Upper lobe of left lung (tissue), 6 donors: ENCODE measurements around the gene DENND5A. TPM values are rescaled to one million over a fixed set of nuclear protein-coding genes. Genes with fewer than 3 reads are reported as not detected.
"Not testable (repeated sequence)": the region's sequence is repeated elsewhere in the genome, so short reads cannot be mapped to it uniquely, and the experiment has no call there.

Experiments used
- ATAC-seq, 2 donors: fragments of 200-7000 bp; cut with Tn5 transposase; one replicate each; pipeline ENCODE4 v1.9.1; 2022; ENCODE audit warnings: mild to moderate bottlenecking in 2 of 2, moderate library complexity in 2 of 2; ENCODE audit not compliant: low FRiP score in 2 of 2
- DNase-seq, 2 donors: peaks; one replicate each; pipeline ENCODE4 v3.0.0-alpha.2; 2019 to 2020
- H3K27ac ChIP-seq, 4 donors: fragments of 200-600 bp; sonication (generic); one replicate each; pipeline ENCODE4 v1.5.1; 2016 to 2019
- H3K27me3 ChIP-seq, 4 donors: fragments of 200-600 bp; sonication (generic); one replicate each; pipeline ENCODE4 v1.5.1; 2017 to 2019
- H3K36me3 ChIP-seq, 4 donors: fragments of 200-600 bp; sonication (generic); one replicate each; pipeline ENCODE4 v1.5.1; 2016 to 2019
- H3K4me1 ChIP-seq, 4 donors: fragments of 200-600 bp; sonication (generic); one replicate each; pipeline ENCODE4 v1.5.1; 2018 to 2019
- H3K4me3 ChIP-seq, 4 donors: fragments of 200-600 bp; sonication (generic); one replicate each; pipeline ENCODE4 v1.5.1; 2017 to 2019; ENCODE audit warnings: mild to moderate bottlenecking in 2 of 4, moderate library complexity in 1 of 4
- H3K9me3 ChIP-seq, 4 donors: fragments of 200-600 bp; sonication (generic); one replicate each; pipeline ENCODE4 v1.5.1; 2018 to 2019
- EP300 ChIP-seq, 4 donors: sonication (generic); formaldehyde crosslinking; IDR thresholded peaks; one replicate each; pipeline ENCODE4 v1.5.1; 2017; ENCODE audit warnings: antibody characterized with exemption in 4 of 4, control low read depth in 2 of 4
- POLR2A ChIP-seq, 4 donors: fragments of 450-650 bp; IDR thresholded peaks; one replicate each; pipeline ENCODE4 v1.5.1; 2016 to 2017; ENCODE audit warnings: antibody characterized with exemption in 4 of 4, mild to moderate bottlenecking in 2 of 4
- POLR2AphosphoS5 ChIP-seq, 2 donors: sonication (generic); formaldehyde crosslinking; IDR thresholded peaks; one replicate each; pipeline ENCODE4 v1.5.1; 2017; ENCODE audit warnings: antibody characterized with exemption in 2 of 2
- WGBS, 2 donors: methylation state at CpG; one replicate each; pipeline ENCODE4 v1.1.5; 2017 to 2018; 5-methylcytosine and 5-hydroxymethylcytosine counted together
- total RNA-seq, 6 donors: library from RNA; depleted of rRNA in 4 of 6; stranded (reverse); fragments of >200 nt in 4 of 6; gene quantifications; one replicate each; pipeline versions ENCODE4 v1.1.0 to v1.2.1, GENCODE V29; 2016 to 2021
- TF ChIP-seq, protein P1 (sequence below), 6 experiments: fragments of 450-650 bp in 4 of 6; fragments of 200-600 bp in 2 of 6; sonication (generic) in 2 of 6; IDR thresholded peaks; one replicate each; pipeline ENCODE4 v1.5.1; 2016 to 2019; ENCODE audit warnings: antibody characterized with exemption in 6 of 6
- donor health status: DM: no; HTN: no; CAD: no; lungs with moderate emphysema.
- donor health status: DM: no; HTN: yes; CAD: no; lungs with severe emphysema.

DENND5A gene
- total RNA-seq, 6 donors from 2014 or later = 84.4 to 159 (median 98.8) TPM

DNA sequence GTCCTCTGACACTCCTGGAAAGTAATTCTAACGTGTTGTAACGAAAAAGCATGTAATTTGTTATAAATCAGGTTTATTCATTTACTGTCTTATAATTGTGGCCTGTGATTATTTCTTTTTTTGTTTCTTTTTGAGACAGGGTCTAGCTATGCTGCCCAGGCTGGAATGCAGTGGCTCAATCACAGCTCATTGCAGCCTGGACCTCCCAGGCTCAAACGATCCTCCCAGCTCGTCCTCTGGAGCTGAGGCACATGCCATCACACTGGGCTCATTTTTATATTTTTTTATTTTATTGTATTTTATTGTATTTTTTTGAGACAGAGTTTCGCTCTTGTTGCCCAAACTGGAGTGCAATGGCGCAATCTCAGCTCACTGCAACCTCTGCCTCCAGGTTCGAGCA is 15.9 kb downstream of the DENND5A start:
- Histone ChIP-seq H3K4me1 (peaks cover 9 to 23% (median 14%) of the 10 kb centered on the region in 4 donors), H3K9me3 (no peaks in the 10 kb centered on the region), H3K4me3 (no peak overlapping the region), H3K27me3 (no peaks in the 10 kb centered on the region), H3K27ac (no peak overlapping the region), H3K36me3 (no peaks in the 10 kb centered on the region)
- 88 to 96% methylated on average over 7 of the region's 7 CpGs for WGBS, 2 donors
- DNase-seq (no peak), ATAC-seq (no peak)
- TF ChIP-seq EP300 (IDR thresholded peaks at IDR 0.05) = no peak
- TF ChIP-seq POLR2AphosphoS5 (IDR thresholded peaks at IDR 0.05) = no peak
- TF ChIP-seq, protein P1, sequence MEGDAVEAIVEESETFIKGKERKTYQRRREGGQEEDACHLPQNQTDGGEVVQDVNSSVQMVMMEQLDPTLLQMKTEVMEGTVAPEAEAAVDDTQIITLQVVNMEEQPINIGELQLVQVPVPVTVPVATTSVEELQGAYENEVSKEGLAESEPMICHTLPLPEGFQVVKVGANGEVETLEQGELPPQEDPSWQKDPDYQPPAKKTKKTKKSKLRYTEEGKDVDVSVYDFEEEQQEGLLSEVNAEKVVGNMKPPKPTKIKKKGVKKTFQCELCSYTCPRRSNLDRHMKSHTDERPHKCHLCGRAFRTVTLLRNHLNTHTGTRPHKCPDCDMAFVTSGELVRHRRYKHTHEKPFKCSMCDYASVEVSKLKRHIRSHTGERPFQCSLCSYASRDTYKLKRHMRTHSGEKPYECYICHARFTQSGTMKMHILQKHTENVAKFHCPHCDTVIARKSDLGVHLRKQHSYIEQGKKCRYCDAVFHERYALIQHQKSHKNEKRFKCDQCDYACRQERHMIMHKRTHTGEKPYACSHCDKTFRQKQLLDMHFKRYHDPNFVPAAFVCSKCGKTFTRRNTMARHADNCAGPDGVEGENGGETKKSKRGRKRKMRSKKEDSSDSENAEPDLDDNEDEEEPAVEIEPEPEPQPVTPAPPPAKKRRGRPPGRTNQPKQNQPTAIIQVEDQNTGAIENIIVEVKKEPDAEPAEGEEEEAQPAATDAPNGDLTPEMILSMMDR (IDR thresholded peaks at IDR 0.05) = no peak
- TF ChIP-seq POLR2A (IDR thresholded peaks at IDR 0.05) = no peak

DNA sequence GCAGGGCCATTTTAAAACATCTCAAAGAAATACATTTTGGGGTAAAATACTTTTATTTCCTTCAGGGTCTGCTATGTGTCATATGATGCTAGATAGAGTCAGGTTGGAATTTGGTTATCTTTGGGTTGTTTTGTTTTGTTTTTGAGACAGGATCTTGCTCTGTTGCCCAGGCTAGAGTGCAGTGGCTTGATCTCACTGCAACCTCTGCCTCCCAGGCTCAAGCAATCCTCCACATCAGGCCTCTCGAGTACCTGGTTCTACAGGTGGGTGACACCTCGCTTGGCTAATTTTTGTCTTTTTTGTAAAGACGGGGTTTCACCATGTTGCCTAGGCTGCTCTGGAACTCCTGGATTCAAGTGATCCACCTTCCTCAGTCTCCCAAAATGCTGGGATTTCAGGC is 17.3 kb downstream of the DENND5A start:
- 97 to 98% methylated on average over 3 of the region's 3 CpGs for WGBS, 2 donors
- TF ChIP-seq POLR2A (IDR thresholded peaks at IDR 0.05) (no peak), EP300 (IDR thresholded peaks at IDR 0.05) (no peak), POLR2AphosphoS5 (IDR thresholded peaks at IDR 0.05) (no peak)
- TF ChIP-seq, protein P1 (IDR thresholded peaks at IDR 0.05) = no peak

DNA sequence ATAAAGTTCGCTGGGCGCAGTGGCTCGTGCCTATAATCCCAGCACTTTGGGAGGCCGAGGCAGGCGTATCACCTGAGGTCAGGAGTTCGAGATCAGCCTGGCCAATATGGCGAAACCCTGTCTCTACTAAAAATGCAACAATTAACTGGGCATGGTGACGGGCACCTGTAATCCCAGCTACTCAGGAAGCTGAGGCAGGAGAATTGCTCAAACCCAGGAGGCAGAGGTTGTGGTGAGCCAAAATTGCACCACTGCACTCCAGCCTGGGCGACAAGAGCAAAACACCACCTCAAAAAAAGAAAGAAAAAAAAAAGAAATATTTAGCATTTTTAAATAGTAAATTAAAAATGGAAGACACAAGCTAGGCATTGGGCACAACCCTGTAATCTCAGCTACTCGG is 28.9 kb downstream of the DENND5A start:
- not testable (repeated sequence) for H3K4me3 ChIP-seq, DNase-seq, H3K36me3 ChIP-seq, H3K27ac ChIP-seq, H3K27me3 ChIP-seq, ATAC-seq, H3K9me3 ChIP-seq
- peaks cover under 1 to 14% (median 10%) of the 10 kb centered on the region in 4 donors for H3K4me1 ChIP-seq
- WGBS, 2 donors = 88 to 94% methylated on average over 10 of the region's 10 CpGs

More for the DNA sequence above, 17.3 kb downstream of the DENND5A start:
- Histone ChIP-seq H3K4me1 (peaks cover 9 to 17% (median 12%) of the 10 kb centered on the region in 4 donors), H3K27ac (no peak overlapping the region), H3K27me3 (no peaks in the 10 kb centered on the region), H3K36me3 (no peaks in the 10 kb centered on the region), H3K4me3 (no peak overlapping the region), H3K9me3 (no peaks in the 10 kb centered on the region)
- no peak for ATAC-seq
- DNase-seq = no peak

DNA sequence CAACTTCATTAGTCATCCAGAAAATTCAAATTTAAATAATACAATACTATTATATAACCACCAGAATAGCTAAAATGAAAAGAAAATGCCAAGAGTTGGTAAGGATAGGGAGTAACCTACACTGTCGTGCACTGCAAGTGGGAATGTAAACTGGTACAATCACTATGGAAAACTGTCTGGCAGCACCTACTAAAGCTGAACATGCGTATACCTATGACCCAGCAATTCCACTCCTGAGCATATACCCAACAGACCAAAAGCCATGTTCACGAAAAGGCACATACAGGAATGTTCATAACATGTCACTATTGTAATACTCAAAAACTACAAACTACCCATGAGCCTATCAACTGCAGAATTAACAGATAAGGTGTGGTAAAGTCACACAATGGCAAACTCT is 32.7 kb downstream of the DENND5A start:
- no peaks in the 10 kb centered on the region for H3K36me3 ChIP-seq
- H3K9me3 ChIP-seq = no peaks in the 10 kb centered on the region
- H3K4me1 ChIP-seq = peaks cover 11 to 28% (median 14%) of the 10 kb centered on the region in 4 donors
- H3K27me3 ChIP-seq = no peaks in the 10 kb centered on the region
- WGBS, 2 donors = 85% methylated on average over 3 of the region's 3 CpGs
- no peak overlapping the region for H3K4me3 ChIP-seq
- TF ChIP-seq, protein P1 (IDR thresholded peaks at IDR 0.05) = no peak
- TF ChIP-seq EP300 (IDR thresholded peaks at IDR 0.05) (no peak), POLR2A (IDR thresholded peaks at IDR 0.05) (no peak), POLR2AphosphoS5 (IDR thresholded peaks at IDR 0.05) (no peak)
- H3K27ac ChIP-seq = no peak overlapping the region
- ATAC-seq = no peak
- no peak for DNase-seq

DNA sequence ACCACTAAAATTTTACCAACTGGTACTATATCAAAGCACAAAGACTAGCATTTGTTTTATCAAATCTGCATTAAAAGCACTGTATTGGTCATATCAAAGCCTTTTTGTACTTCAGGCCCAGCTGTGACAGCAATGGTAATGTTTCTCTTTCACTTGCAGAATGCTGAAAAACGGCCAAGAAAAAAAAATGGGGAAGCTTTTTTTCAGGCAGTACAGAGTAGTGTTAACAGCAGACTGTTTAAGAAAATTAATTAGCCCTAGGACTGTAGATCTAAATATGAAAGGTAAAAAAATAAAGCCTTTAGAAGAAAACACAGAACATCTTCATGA is 33.3 kb downstream of the DENND5A start:
- Histone ChIP-seq H3K36me3 (no peaks in the 10 kb centered on the region), H3K4me1 (peaks cover 11 to 28% (median 14%) of the 10 kb centered on the region in 4 donors), H3K4me3 (peak overlapping the region in 2 of 4 donors; percentile 24 to 37), H3K27me3 (no peaks in the 10 kb centered on the region), H3K27ac (peak overlapping the region; percentile 32 to 71 (median 50)), H3K9me3 (no peaks in the 10 kb centered on the region)
- TF ChIP-seq POLR2AphosphoS5 (IDR thresholded peaks at IDR 0.05) = no peak
- TF ChIP-seq, protein P1 (IDR thresholded peaks at IDR 0.05) = no peak
- no peak for TF ChIP-seq POLR2A (IDR thresholded peaks at IDR 0.05)
- TF ChIP-seq EP300 (IDR thresholded peaks at IDR 0.05) = no peak
- ATAC-seq (peak in 1 of 2 donors; percentile 78), DNase-seq (no peak)
- 0 to 2% methylated on average over 1 of the region's 1 CpG for WGBS, 2 donors
